ENCODE measurements around the gene PAX2.

GRCh38 chr10:100776671-100777070 lies 31.3 kb downstream of the PAX2 start:
- TF ChIP-seq, protein P1, sequence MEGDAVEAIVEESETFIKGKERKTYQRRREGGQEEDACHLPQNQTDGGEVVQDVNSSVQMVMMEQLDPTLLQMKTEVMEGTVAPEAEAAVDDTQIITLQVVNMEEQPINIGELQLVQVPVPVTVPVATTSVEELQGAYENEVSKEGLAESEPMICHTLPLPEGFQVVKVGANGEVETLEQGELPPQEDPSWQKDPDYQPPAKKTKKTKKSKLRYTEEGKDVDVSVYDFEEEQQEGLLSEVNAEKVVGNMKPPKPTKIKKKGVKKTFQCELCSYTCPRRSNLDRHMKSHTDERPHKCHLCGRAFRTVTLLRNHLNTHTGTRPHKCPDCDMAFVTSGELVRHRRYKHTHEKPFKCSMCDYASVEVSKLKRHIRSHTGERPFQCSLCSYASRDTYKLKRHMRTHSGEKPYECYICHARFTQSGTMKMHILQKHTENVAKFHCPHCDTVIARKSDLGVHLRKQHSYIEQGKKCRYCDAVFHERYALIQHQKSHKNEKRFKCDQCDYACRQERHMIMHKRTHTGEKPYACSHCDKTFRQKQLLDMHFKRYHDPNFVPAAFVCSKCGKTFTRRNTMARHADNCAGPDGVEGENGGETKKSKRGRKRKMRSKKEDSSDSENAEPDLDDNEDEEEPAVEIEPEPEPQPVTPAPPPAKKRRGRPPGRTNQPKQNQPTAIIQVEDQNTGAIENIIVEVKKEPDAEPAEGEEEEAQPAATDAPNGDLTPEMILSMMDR (IDR thresholded peaks at IDR 0.05; ENCODE audit: insufficient read depth, low read length) = no peak
- TF ChIP-seq POLR2AphosphoS5 (IDR thresholded peaks at IDR 0.05; ENCODE audit: low read depth) (no peak), REST (IDR thresholded peaks at IDR 0.05; ENCODE audit: insufficient replicate concordance, low read depth) (no peak), GABPA (IDR thresholded peaks at IDR 0.05; ENCODE audit: low read depth) (no peak)
